GM21717 (cell line): ENCODE results near the gene TMPRSS9.

Experiments
- ATAC-seq: cut with Tn5 transposase; IDR thresholded peaks from one replicate; pipeline ENCODE4 v1.9.1; 2021; ENCODE audit warnings: mild to moderate bottlenecking, moderate library complexity; ENCODE audit not compliant: unreplicated experiment

TMPRSS9 gene

DNA sequence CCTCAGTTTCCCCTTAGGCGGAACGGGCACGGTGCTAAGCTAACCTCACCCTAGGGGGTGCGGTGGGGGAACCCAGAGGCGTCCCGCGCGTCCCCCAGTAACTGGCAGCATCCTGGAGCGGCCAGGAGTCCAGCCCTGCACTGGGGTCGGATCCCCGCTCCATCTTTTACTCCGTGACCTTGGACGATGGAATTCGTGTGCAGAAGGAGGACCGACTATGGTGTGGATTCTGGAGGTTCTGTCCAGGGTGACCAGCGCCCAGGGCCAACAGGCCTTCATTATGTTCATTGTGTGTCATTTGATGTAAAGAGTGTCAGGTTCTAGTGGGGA lies 31.0 kb upstream of the TMPRSS9 start:
- no peak for ATAC-seq

DNA sequence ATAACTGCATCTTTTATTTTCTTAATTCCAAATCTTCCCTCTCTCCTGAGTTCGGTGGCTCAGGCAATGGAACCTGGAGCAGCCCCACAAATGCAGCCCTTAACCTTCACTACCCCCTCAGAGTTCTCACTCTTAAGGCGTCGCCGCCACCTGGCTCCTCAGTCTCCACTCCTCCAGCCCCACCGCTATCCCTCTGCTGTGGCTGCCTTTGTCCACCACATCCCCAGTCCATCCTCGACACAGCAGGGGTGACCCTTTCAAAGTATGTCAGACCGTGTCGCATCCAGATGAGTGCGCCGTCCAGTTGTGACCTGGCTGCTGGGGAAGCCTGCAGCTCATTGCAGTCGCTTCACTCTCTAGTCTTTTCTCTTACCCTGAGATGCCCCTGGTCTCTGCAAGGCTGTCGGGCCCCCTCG lies 30.6 kb upstream of the TMPRSS9 start:
- no peak for ATAC-seq

DNA sequence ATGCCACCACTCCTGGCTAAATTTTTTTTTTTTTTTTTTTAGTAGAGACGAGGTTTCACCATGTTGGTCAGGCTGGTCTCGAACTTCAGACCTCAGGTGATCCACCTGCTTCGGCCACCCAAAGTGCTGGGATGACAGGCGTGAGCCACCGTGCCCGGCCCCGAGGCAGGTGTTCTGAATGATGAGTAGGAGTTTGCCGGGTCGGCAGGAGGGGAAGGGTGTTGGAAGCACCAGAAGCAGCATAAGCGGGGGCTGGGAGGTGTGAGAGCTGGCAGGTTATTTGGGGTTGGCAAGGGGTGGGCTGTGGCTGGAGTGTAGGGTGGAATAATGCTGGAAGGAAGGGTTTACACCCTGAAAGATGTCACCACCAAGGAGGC lies 29.8 kb upstream of the TMPRSS9 start:
- ATAC-seq = no peak

DNA sequence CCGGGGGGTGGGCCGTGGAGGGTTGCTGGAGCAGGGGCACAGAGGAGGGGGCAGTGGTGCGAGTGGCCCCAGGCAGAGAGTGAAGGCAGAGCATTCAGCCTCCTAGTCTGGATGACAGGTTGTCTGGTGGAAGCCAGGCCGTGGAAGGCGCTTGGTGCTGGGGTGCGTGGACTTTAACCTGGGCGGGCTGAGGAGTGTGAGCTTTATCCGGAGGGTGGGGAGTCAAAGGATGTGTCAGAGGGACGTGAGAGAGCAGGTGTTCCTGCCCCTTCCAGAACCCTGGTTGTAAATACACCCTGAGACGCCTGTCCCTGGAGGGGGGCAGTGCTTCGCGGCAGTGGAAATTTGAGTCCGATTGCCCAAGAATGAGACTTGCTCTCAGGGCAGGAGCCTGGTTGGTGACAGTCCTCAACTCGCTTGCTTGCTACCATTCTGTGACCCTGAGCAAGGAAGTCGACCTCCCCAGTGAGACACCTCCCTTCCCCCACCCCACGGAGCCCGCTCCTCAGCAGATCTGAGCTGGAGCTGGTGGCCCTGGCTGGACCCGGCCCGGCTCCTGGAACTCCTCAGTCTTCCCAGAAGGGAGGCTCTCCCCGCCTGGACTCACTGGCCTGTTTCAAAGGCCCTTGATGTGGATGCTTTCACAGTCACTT lies 29.3 kb upstream of the TMPRSS9 start:
- no peak for ATAC-seq

DNA sequence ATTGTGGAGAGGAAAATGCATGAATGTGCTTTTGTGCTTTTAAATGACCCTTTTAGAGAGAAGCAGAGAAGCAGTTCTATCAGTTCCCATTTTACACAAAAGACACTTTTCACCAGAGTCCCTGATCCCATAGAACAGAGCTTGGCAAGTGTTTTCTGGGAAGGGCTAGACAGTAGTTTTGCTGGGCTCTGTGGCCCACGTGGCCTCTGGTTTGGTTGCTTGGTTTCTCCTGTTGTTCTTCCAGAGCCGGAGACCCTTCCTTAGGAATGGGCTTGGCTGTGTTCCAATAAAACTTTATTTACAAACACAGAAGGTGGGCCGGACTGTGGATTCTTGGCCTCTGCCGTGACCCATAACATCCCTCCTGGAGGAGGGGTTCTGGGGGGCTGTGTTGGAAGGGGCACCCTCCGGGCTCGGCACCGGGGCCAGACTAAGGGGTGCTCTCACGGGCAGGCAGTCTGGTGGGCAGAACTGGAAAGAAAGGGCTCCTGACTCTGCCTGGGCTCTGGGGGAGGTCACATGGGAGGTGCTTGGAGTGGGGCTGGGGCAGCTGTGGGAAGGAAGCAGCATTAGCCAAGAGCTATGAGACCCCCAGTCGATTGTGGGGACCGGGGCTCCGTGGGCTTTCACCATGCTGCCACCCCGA lies 28.3 kb upstream of the TMPRSS9 start:
- ATAC-seq = no peak

DNA sequence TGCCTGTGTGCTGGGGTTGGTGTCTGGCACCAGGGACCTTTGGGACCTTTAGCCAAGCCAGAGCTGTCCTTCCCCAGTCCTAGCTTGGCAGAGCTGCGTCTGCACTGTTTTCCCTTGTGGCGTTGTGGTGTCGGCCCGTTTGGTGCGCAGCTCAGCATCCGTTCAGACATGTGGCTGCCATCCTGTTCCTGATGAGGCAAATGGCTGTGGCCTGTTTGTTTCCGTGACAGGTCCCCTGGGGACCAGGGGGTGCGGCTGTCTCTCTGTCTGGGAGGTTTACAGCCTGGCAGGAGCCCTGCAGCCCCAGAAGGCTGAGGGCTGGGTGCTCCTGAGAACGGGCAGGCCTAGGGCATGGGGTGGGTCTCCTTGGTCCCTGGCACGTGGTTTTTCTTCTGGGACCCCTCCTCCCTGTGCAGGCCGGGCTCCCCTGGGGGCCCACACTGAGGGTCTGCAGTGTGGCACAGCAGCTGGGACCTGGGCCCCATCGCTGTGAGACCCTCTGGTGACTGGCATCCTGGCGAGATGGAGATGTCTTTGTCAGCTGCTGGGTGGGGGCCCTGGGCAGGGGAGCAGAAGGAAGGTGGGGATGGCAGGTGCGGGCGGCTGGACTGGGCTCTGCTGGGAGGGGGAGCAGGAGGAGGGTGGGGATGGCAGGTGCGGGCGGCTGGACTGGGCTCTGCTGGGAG lies 27.6 kb upstream of the TMPRSS9 start:
- no peak for ATAC-seq

DNA sequence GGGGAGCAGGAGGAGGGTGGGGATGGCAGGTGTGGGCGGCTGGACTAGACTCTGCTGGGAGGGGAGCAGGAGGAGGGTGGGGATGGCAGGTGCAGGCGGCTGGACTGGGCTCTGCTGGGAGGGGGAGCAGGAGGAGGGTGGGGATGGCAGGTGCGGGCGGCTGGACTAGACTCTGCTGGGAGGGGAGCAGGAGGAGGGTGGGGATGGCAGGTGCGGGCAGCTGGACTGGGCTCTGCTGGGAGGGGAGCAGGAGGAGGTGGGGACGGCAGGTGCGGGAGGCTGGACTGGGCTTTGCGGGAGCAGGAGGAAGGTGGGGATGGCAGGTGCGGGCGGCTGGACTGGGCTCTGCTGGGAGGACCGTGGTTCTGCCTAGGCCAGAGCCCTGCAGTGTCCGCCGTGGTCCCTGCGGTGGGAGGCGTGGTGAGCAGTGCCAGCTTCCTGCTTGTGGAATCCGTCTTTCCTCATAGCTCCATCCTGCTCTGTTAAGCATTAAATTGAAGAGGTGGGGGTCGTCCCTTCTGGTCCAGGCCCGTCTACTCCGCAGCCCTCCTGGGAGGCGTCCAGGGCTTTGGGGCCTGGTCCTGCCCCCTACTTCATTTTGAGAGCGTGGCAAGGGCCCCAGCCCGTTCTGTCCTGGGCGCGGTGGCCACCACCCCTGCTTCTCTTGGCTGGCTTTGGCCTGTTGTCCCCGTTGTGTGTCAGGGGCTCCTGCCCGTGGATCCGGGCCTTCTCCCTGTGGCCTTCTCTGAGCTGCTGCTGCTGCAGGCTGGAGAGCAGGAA lies 26.8 kb upstream of the TMPRSS9 start:
- no peak for ATAC-seq

DNA sequence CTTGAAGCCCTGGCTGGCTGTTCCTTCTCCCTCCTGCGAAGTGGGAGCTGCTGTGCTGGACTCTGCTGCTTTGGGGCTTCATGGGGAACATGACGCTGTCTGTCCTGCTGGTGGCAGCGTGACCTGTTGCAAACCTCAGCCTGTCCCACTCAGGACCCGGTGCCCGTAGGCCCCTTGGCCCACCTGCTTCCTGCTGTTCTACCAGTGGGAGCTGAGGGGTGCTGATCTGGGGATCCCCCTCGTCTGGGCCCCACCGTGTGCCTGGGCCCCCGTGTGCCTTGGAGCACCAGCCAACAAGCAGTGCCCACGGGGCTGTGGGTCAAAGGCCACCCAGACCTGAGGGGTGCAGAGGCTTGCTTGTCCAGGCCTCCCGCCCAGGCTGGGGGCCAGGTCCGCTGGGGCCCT lies 26.3 kb upstream of the TMPRSS9 start:
- ATAC-seq = no peak

DNA sequence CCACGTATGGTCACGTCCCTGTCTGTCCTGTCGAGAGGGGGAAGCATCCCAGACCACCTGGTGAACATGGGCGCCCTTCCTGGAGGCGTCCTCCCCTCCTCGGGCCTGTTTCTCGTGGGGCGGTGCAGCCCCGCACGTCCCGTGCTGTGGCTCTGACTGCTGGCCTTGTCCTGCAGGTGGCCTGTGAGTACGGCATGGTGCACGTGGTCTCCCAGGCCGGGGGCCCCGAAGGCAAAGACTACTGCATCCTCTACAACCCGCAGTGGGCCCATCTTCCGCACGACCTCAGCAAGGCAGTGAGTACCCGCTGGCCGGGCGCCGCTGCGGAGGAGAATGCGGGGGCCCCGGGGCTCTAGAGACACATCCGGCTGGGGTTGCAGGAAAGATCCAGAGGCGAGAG lies 25.6 kb upstream of the TMPRSS9 start:
- ATAC-seq = no peak

DNA sequence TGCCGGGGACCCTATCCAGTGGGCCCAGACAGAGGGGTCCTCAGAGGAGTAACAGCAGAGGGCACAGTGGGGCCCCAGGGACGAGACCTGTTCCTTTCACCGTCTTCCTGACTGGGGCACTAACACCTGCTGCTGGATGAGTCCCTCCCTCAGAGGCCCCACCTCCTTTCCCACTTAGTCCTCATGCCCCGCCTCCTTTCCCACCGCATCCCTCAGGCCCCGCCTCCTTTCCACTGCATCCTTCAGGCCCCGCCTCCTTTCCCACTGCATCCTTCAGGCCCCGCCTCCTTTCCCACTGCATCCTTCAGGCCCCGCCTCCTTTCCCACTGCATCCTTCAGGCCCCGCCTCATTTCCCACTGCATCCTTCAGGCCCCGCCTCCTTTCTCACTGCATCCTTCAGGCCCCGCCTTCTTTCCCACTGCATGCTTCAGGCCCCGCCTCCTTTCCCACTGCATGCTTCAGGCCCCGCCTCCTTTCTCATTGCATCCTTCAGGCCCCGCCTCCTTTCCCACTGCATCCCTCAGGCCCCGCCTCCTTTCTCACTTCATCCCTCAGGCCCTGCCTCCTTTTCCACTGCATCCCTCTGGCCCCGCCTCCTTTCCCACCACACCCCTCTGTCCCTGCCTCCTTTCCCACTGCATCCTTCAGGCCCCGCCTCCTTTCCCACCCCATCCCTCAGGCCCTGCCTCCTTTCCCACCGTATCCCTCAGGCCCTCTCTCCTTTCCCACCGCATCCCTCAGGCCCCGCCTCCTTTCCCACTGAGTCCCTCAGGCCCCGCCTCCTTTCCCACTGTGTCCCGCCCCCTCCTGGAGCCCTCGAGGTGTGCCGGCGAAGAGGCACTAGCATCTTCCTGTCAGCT lies 24.8 kb upstream of the TMPRSS9 start:
- no peak for ATAC-seq

DNA sequence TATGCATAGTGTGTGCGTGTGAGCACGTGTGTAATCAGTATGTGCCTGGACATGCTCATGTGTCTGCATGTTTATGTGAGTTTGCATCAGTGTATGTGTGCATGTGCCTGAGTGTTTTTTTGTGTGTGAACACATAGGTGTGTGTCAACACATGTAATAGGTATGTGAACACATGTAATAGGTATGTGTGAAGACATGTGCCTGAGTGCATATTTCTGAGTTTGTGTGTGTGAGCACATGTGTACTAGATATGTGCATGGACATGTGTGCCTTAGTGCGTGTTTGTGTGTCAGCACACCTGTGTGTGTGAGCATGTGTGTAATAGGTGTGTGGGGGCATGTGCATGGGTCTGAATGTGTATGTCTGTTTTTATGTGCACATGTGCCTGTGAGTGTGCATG lies 24.2 kb upstream of the TMPRSS9 start:
- no peak for ATAC-seq

DNA sequence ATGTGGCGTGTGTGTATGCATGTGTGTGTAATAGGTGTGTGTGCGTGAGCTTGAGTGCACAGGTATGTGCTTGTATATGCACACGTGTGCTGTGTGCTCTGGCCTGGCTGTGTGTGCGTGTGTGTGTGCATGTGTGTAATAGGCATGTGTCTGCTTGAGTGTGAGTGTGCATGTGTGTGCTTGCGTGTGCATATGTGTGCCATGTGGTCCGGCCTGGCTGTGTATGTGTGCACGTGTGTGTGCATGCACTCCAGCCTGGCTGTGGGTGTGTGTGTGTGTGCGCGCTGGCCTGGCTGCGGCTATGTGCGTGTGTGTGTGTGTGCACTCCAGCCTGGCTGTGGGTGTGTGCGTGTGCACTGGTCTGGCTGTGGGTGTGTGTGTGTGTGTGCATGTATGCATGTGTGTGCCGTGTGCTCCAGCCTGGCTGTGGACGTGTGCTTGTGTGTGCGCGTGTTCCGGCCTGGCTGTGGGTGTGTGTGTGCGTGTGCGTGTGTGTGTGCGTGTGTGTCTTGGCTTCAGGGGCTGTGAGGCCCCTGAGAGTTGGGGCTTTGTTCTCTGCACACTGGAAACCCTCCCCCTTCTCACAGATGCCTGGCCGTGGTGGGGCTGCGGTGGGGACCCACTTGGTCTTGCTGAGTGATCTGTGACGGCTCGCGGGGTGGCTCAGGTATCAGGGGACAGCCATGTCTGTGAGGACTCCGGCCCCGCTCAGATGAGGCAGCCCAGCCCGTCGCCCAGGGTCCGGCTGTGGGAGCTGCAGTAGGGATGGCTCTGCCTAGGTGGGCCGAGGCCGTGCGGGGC lies 23.3 kb upstream of the TMPRSS9 start:
- ATAC-seq = no peak

DNA sequence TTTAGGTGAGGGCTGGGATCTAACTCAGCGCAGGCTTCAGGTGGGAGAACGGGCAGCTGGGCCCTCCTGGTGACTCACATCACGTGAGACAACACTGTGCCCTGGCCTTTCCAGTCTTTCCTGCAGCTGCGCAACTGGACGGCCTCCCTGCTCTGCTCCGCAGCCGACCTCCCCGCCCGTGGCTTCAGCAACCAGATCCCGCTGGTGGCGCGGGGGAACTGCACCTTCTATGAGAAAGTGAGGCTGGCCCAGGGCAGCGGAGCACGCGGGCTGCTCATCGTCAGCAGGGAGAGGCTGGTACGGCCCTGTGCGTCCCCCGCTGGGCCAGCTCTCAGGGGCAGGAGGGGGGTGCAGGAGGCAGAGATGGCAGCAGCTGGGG lies 22.7 kb upstream of the TMPRSS9 start:
- no peak for ATAC-seq

DNA sequence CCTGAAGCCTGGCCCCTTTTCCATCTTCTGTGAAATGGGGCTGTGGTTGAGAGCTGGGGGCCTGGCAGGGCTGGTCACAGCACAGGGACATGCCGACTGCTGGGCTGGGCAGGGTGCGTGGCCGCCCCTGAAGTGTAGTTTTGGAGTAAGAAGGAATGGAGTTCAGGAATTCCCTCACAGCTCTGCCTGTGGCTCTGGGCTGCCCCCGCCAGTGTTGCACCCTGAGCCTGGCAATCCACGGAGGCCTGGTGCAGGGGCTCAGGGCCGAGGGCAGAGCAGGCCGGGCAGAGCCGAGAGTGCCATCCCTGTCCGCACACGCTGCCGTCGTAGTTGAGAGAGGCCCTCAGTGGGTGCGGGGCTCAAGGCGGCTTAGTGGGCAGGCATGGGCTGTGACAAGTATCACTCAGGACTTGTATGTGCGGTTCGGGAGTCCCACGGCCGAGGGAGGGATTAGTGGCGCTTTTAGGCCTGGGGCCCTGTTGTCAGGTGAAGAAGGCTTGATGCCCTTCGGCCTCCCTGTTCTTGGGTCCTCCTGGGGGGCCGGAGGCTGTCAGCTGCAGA lies 21.9 kb upstream of the TMPRSS9 start:
- ATAC-seq = no peak

DNA sequence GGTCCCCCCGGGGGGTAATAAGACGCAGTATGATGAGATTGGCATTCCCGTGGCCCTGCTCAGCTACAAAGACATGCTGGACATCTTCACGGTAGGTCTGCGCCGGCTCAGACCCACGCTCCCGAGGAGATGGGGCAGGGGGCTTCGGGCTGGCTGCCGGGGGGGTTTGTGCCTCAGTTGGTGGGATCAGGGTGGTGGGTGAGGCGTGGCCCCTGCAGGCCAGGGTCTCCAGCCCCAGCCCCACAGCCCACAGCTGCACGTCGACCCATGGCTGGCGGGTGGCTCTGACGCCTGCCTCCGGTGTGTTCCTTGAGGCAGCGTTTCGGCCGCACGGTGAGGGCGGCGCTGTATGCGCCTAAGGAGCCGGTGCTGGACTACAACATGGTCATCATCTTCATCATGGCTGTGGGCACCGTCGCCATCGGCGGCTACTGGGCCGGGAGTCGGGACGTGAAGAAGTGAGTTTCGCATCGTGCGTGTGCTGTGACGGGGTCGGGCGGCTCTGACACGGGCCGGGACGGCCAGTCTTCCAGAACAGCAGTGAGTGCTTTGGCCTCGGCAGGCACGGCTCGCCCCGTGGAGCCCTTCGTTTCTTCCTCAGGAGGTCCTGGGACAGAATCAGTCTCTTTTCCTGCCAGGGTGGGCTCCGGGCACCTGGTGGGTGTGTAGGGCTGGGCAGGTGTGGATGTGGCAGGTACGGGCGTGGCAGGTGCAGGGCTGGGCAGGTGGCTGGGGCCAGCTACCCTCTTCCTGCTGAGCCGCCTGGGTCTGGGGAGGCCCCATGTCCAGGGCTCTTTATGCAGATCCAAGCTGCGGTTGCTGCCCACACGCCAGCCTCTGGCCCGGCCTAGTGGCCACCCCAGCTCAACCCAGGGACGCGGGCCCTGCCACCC lies 21.1 kb upstream of the TMPRSS9 start:
- ATAC-seq = no peak

DNA sequence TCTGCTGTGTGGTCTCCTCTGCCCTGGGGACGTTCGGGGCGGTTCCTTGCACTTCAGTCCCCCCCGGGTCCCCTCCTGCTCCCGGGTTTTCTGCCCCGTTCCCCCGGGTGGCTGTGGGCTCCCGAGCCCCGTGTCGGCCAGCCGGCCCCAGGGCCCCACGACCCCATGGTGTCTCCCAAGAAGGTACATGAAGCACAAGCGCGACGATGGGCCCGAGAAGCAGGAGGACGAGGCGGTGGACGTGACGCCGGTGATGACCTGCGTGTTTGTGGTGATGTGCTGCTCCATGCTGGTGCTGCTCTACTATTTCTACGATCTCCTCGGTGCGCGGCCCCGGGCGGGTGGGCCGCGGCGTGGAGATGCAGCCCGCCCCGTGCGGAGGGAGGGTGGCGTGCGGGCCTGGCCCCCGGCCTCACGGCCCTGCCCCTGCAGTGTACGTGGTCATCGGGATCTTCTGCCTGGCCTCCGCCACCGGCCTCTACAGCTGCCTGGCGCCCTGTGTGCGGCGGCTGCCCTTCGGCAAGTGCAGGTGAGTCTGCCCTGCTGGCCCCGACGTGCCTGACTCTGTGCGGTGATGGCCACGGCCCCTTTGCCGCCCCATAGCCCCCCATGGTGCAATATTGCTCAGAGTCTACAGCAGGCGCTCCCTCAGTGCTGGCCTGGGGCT lies 20.3 kb upstream of the TMPRSS9 start:
- no peak for ATAC-seq

DNA sequence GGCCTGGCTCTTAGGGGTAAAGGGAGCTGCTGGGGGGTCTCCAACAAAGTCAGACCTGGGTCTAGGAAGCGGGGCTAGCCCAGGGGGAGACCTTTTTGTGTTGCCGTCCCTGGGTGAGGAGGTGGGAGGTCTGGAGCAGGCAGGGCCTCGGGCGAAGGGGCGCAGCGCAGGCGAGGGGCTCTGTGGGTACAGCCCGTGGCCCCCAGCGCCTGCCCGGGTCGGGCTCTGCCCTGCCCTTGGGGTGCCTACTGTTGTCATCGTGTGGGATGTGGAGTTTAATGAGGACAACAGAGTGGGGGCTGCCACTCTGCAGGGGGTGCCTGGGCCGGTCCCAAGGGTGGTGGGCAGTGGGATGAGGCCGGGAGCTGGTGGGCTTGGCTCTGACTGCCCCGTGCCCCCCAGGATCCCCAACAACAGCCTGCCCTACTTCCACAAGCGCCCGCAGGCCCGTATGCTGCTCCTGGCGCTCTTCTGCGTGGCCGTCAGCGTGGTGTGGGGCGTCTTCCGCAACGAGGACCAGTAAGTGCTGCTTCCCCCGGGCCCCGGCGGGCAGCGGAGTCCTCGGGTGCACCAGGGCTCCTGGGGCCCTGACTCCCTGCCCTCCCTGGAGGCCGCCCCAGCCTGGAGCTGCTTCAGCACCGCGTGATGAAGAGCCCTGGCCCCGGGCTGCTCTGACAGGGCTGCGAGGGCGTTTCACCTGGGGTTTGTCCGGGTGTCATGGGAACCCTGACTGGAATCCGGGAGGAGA lies 19.4 kb upstream of the TMPRSS9 start:
- no peak for ATAC-seq
